22Rv1 (cell line): ENCODE results near the gene PLS1.

Experiments
- H3K27ac ChIP-seq: fragments of 450-650 bp; 2 replicates; pipeline ENCODE4 v1.5.1; 2017
- CTCF ChIP-seq: fragments of 450-650 bp; IDR thresholded peaks from 2 replicates; pipeline ENCODE4 v1.5.1; 2017; ENCODE audit warnings: mild to moderate bottlenecking
- ZFX ChIP-seq: fragments of 450-650 bp; IDR thresholded peaks from 2 replicates; pipeline ENCODE4 v1.6.1; 2017; ENCODE audit warnings: antibody characterized with exemption, borderline replicate concordance

Gene PLS1

DNA sequence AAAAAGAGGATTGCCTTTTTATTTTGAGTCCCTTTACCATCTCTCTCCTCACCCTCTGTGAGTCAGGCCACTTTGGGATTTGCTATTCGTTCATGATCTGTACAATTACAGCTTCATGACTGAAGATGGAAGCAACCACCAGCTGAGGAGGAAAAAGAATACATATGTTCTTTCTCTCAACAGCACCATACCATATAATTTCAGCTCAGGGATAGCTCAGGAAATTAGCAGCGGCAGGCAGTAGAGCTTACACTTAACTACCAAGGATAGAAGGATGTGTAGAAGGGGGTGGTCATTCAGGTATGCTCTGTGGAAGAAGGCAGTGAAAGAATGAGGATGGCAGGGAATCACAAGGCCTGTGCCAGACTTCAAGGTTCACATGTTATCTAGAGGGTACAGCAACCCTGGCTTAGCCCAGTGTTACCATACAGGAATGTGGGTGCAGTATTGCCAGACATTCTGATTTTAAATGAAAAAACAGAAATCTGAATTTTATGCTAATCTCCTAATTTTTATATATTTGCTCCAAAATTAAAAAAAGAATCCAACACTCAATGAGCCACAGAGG lies 17.9 kb downstream of the PLS1 start:
- H3K27ac ChIP-seq = no peak overlapping the region; the same call in 1 of the 2 replicates
- TF ChIP-seq ZFX (no peak), CTCF (no peak)

DNA sequence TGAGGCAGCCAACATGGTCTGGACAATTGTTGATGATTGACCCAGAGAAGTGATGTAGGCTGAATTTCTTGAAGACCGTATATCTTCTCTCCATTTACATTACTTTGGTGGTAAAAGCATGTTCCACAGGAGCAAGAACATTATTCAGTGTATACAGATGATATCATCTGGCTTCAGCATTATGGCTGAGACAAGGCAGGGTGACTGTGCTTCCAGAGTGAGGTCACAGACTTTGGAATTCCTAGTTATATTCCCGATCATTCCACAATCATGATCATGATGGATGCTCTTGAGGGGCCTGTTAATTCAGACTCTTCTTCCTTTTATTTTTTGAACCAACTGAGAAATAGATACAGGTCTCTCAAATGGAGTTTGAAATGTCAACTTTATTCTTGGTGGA lies 19.0 kb downstream of the PLS1 start:
- H3K27ac ChIP-seq = no peak overlapping the region
- TF ChIP-seq CTCF (no peak), ZFX (no peak)

GRCh38 chr3:142618917-142619461 lies 22.8 kb downstream of the PLS1 start:
- no peak overlapping the region for H3K27ac ChIP-seq

GRCh38 chr3:142622405-142622804 lies 26.2 kb downstream of the PLS1 start:
- H3K27ac ChIP-seq = no peak overlapping the region
- no peak for TF ChIP-seq ZFX
- TF ChIP-seq CTCF = no peak

More at GRCh38 chr3:142618917-142619461, 22.8 kb downstream of the PLS1 start:
- TF ChIP-seq CTCF = no peak
- TF ChIP-seq ZFX = no peak

DNA sequence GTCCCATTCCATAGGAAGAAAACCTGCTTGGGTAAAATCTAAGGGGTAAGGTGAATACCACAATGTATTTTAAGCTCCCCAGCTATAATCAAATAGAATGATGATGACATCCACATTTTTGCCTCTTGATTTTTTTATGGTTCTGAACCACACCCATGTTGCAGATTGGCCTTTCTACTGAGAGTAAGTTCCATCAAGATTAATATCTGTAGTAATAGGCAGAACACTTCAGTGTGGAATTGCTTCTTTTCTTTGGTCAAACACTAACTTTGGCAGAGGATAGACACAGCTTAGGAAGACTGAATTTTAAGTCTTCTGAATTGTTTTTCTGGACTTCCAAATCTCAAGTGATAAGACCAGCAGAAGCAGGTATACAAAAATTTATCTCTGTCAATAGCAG lies 27.0 kb downstream of the PLS1 start:
- no peak for TF ChIP-seq CTCF
- no peak for TF ChIP-seq ZFX
- no peak overlapping the region for H3K27ac ChIP-seq

GRCh38 chr3:142624341-142625152 lies 28.4 kb downstream of the PLS1 start:
- TF ChIP-seq ZFX (no peak), CTCF (no peak)
- no peak overlapping the region for H3K27ac ChIP-seq

DNA sequence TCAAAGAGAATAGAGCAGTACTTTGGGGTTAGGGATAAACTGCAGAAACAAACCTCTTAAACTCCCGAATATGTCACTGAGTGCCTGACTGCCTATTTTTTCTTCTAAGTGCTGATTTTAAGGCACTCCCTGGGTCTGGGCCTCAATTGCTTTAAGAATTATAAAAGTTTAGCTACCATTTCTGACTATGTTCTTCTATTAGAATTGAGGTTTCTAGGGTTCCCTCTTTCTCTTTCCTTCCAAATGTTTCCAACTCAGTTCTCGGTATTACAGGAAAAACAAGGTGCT lies 28.9 kb downstream of the PLS1 start:
- TF ChIP-seq CTCF (no peak), ZFX (no peak)

More for the DNA sequence above, 28.9 kb downstream of the PLS1 start:
- H3K27ac ChIP-seq = no peak overlapping the region
